Panc1 (cell line): Measurements from ENCODE around the gene LRRFIP1. TPM values are rescaled to one million over a fixed set of nuclear protein-coding genes. Genes with fewer than 3 reads are reported as not detected.

Experiments
- ATAC-seq: fragments of 200-7000 bp; cut with Tn5 transposase; 2 replicates; pipeline ENCODE4 v1.9.1; 2020; ENCODE audit warnings: mild to moderate bottlenecking, moderate library complexity
- BruUV-seq: library from RNA; stranded (reverse); fragments of 400-500 nt; replicated peaks from 2 replicates; lab custom pipeline; 2021; lab: Mats Ljungman, UMichigan
- CTCF ChIA-PET: fragments of 300-600 bp; sonication (Branson Sonifier 250); formaldehyde crosslinking; loops from one replicate; lab custom pipeline; 2022; ENCODE audit warnings: antibody characterized with exemption; lab: Charles Lee
- POLR2A ChIA-PET: fragments of 300-600 bp; sonication (Branson Sonifier 250); formaldehyde crosslinking; loops from one replicate; lab custom pipeline; 2022; ENCODE audit warnings: antibody characterized with exemption; lab: Charles Lee
- DNase-seq: peaks from one replicate; pipeline ENCODE4 v3.0.0-alpha.2; 2010; ENCODE audit warnings: low read depth, low spot score
- H3K27ac ChIP-seq: 2 replicates; pipeline ENCODE4 v1.5.1; 2011; ENCODE audit warnings: mild to moderate bottlenecking, low read length, inconsistent platforms
- H3K27me3 ChIP-seq: fragments of 200-500 bp; sonication (Bioruptor generic); 2 replicates; pipeline ENCODE4 v1.6.0; 2014; ENCODE audit warnings: low read length, inconsistent platforms; ENCODE audit not compliant: control insufficient read depth, insufficient read depth
- H3K36me3 ChIP-seq: fragments of 200-500 bp; sonication (Bioruptor generic); 2 replicates; pipeline ENCODE4 v1.5.1; 2014; ENCODE audit warnings: inconsistent platforms, mild to moderate bottlenecking, low read length, moderate library complexity; ENCODE audit not compliant: control insufficient read depth, insufficient read depth
- H3K4me1 ChIP-seq: 2 replicates; pipeline ENCODE4 v1.5.1; 2011; ENCODE audit warnings: inconsistent platforms, mild to moderate bottlenecking, low read length, moderate library complexity; ENCODE audit not compliant: control insufficient read depth, insufficient read depth
- H3K4me3 ChIP-seq, 2 experiments: 2 replicates each; pipeline ENCODE4 v1.5.1; 2011 to 2012; ENCODE audit warnings: low read depth in 2 of 2, low read length in 2 of 2, mild to moderate bottlenecking in 2 of 2, inconsistent platforms in 1 of 2, moderate library complexity in 1 of 2
- H3K9me3 ChIP-seq: fragments of 200-500 bp; sonication (Bioruptor generic); 2 replicates; pipeline ENCODE4 v1.5.1; 2014; ENCODE audit warnings: low read depth, mild to moderate bottlenecking, inconsistent platforms, low read length, moderate library complexity; ENCODE audit not compliant: control insufficient read depth, insufficient read depth
- POLR2AphosphoS5 ChIP-seq: IDR thresholded peaks from 2 replicates; pipeline ENCODE4 v1.6.1; 2012; ENCODE audit warnings: mild to moderate bottlenecking, low read depth, low read length, moderate library complexity
- SIN3A ChIP-seq: IDR thresholded peaks from 2 replicates; pipeline ENCODE4 v1.6.1; 2012; ENCODE audit warnings: low read depth, mild to moderate bottlenecking, low read length, moderate library complexity, borderline replicate concordance; ENCODE audit not compliant: insufficient read depth
- TCF7L2 ChIP-seq: IDR thresholded peaks from 2 replicates; pipeline ENCODE4 v1.6.1; 2011; ENCODE audit warnings: mild to moderate bottlenecking, low read depth, low read length, inconsistent platforms
- in situ Hi-C: cut with HindIII; loops from 2 replicates; pipeline ENCODE4 v1.10.0; 2016; ENCODE audit warnings: low sequenced_read_pairs, low pct_unique_long_range_greater_than_20kb
- intact Hi-C: fragments of 100-400 bp; cut with micrococcal nuclease; formaldehyde crosslinking; loops from one replicate; pipeline ENCODE4 v1.10.0; 2022; ENCODE audit not compliant: unreplicated experiment
- total RNA-seq: library from RNA; stranded (reverse); gene quantifications from one replicate; pipeline ENCODE4 v1.2.1, GENCODE V29; 2021; ENCODE audit not compliant: unreplicated experiment
- TF ChIP-seq, protein P1 (sequence below): fragments of 450-650 bp; IDR thresholded peaks from 2 replicates; pipeline ENCODE4 v1.5.1; 2017; ENCODE audit warnings: mild to moderate bottlenecking
- TF ChIP-seq, protein P2 (sequence below), 2 experiments: IDR thresholded peaks; 2 replicates each; pipeline ENCODE4 v1.6.1; 2011 to 2012; ENCODE audit warnings: low read depth in 2 of 2, control low read depth in 1 of 2, low read length in 1 of 2, mild to moderate bottlenecking in 1 of 2, moderate library complexity in 1 of 2; ENCODE audit not compliant: insufficient read depth in 1 of 2

Gene LRRFIP1
- total RNA-seq, 1 experiment from 2014 or later = 121 TPM

DNA sequence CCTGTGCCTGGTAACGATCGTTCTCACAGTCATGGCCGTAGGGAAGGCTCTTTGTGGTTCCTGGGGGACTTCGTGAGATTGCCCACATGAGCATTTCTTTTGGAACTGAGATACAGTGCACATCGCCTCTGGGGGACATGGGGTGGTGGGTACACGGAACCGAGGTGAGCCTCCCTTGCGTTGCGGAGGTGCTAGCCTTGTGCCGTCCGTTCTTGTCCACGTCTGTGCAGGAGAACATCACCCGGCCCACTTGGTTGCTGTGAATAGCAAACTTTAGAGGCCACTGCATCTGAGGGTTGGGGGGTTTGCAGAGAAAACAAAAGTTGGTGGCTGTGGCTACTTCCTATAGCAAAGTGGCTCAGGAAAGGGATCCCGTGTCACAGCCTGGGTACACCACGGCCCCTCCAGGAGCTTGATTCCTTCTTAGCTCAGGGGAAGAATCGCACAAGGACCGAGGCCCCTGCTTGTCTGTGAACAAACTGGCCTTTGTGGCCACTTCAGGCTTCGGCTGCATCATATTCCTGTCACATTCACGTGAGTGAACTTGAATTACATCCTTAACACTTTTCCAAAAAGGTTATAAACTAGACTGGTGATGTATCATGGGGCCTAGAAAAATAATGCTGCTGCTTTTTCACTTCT, 72.6 kb downstream of the LRRFIP1 start:
- ATAC-seq (no peak), DNase-seq (no peak)
- ChIA-PET POLR2A (no interaction called here), CTCF (no interaction called here)
- no TSS peak for BruUV-seq
- in situ Hi-C loops = no loop called here
- no peaks in the 10 kb centered on the region for H3K36me3 ChIP-seq
- peak overlapping the region; percentile 81 for H3K27ac ChIP-seq
- peaks cover 99% of the 10 kb centered on the region for H3K4me1 ChIP-seq
- TF ChIP-seq, protein P1, sequence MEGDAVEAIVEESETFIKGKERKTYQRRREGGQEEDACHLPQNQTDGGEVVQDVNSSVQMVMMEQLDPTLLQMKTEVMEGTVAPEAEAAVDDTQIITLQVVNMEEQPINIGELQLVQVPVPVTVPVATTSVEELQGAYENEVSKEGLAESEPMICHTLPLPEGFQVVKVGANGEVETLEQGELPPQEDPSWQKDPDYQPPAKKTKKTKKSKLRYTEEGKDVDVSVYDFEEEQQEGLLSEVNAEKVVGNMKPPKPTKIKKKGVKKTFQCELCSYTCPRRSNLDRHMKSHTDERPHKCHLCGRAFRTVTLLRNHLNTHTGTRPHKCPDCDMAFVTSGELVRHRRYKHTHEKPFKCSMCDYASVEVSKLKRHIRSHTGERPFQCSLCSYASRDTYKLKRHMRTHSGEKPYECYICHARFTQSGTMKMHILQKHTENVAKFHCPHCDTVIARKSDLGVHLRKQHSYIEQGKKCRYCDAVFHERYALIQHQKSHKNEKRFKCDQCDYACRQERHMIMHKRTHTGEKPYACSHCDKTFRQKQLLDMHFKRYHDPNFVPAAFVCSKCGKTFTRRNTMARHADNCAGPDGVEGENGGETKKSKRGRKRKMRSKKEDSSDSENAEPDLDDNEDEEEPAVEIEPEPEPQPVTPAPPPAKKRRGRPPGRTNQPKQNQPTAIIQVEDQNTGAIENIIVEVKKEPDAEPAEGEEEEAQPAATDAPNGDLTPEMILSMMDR = no peak
- TF ChIP-seq, protein P2, sequence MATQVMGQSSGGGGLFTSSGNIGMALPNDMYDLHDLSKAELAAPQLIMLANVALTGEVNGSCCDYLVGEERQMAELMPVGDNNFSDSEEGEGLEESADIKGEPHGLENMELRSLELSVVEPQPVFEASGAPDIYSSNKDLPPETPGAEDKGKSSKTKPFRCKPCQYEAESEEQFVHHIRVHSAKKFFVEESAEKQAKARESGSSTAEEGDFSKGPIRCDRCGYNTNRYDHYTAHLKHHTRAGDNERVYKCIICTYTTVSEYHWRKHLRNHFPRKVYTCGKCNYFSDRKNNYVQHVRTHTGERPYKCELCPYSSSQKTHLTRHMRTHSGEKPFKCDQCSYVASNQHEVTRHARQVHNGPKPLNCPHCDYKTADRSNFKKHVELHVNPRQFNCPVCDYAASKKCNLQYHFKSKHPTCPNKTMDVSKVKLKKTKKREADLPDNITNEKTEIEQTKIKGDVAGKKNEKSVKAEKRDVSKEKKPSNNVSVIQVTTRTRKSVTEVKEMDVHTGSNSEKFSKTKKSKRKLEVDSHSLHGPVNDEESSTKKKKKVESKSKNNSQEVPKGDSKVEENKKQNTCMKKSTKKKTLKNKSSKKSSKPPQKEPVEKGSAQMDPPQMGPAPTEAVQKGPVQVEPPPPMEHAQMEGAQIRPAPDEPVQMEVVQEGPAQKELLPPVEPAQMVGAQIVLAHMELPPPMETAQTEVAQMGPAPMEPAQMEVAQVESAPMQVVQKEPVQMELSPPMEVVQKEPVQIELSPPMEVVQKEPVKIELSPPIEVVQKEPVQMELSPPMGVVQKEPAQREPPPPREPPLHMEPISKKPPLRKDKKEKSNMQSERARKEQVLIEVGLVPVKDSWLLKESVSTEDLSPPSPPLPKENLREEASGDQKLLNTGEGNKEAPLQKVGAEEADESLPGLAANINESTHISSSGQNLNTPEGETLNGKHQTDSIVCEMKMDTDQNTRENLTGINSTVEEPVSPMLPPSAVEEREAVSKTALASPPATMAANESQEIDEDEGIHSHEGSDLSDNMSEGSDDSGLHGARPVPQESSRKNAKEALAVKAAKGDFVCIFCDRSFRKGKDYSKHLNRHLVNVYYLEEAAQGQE (IDR thresholded peaks at IDR 0.05; ENCODE audit: insufficient read depth in 1 of 2, low read depth in 2 of 2, low read length in 1 of 2) = no peak
- no peaks in the 10 kb centered on the region for H3K9me3 ChIP-seq
- no peaks in the 10 kb centered on the region for H3K27me3 ChIP-seq
- H3K4me3 ChIP-seq = peak overlapping the region in 1 of 2 experiments; percentile 11; a peak in 1 of 4 replicates
- intact Hi-C loops = loop anchor here (5.0 kb wide), 1 partner anchor 32 kb away; no protein-coding TSS in a partner anchor

DNA sequence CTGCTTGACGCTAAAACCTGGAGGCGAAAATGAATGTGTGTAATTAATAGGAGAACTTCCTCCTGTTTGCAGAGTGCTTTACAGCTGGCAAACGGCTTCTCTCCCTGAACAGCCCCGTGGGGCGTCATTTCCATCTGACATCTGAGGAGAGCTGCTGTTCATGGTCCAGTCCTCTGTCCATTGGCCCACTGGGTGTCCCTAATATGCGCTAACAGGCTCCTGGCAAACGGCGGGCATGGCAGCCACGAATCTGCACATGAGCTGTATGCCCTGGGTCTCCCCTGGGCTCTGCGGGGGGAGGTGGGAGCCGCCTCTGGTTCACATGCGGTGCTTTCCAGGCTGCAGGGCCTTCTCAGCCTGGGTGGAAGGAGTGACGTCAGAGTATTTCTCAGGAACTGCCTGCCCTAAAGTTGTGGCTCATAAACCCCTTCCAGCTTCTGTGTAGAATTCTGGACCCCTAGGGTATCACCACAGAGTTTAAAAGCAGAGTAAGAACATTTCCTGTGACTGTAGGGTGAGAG, 73.2 kb downstream of the LRRFIP1 start:
- H3K27ac ChIP-seq = peak overlapping the region; percentile 81
- peak overlapping the region in 1 of 2 experiments; percentile 11; a peak in 1 of 4 replicates for H3K4me3 ChIP-seq
- ChIA-PET POLR2A (no interaction called here), CTCF (no interaction called here)
- ATAC-seq (peak; percentile 30), DNase-seq (no peak)
- TF ChIP-seq SIN3A (no peak), POLR2AphosphoS5 (no peak), TCF7L2 (no peak)
- TF ChIP-seq, protein P1 = no peak
- TF ChIP-seq, protein P2 (IDR thresholded peaks at IDR 0.05; ENCODE audit: insufficient read depth in 1 of 2, low read depth in 2 of 2, low read length in 1 of 2) = no peak
- BruUV-seq = no TSS peak
- no peaks in the 10 kb centered on the region for H3K36me3 ChIP-seq
- H3K27me3 ChIP-seq = no peaks in the 10 kb centered on the region
- H3K9me3 ChIP-seq = no peaks in the 10 kb centered on the region
- in situ Hi-C loops (no loop called here), intact Hi-C loops (no loop called here)
- H3K4me1 ChIP-seq = peaks cover 94% of the 10 kb centered on the region
